Peyer's patch (tissue), 4 donors: ENCODE measurements around the gene FER1L5. TPM values are rescaled to one million over a fixed set of nuclear protein-coding genes. Genes with fewer than 3 reads are reported as not detected.

ENCODE experiments used
- DNase-seq, 3 donors: peaks; one replicate each; pipeline ENCODE4 v3.0.0-alpha.2; 2017 to 2019
- H3K27ac ChIP-seq, 4 donors: fragments of 200-600 bp; sonication (generic); one replicate each; pipeline ENCODE4 v1.5.1; 2016 to 2019
- H3K27me3 ChIP-seq, 2 donors: fragments of 200-600 bp; sonication (generic); one replicate each; pipeline ENCODE4 v1.5.1; 2019
- H3K36me3 ChIP-seq, 3 donors: fragments of 200-600 bp; sonication (generic); one replicate each; pipeline ENCODE4 v1.5.1; 2016 to 2019
- H3K4me1 ChIP-seq, 4 donors: fragments of 200-600 bp; sonication (generic); one replicate each; pipeline ENCODE4 v1.5.1; 2016 to 2019
- H3K4me3 ChIP-seq, 4 donors: fragments of 200-600 bp; sonication (generic); 1 replicate in 3 of 4; 2 replicates in 1 of 4; pipeline ENCODE4 v1.5.1; 2016 to 2019; ENCODE audit warnings: mild to moderate bottlenecking in 1 of 4
- H3K9me3 ChIP-seq, 4 donors: fragments of 200-600 bp; sonication (generic); one replicate each; pipeline ENCODE4 v1.5.1; 2016 to 2019; ENCODE audit warnings: mild to moderate bottlenecking in 1 of 4
- POLR2A ChIP-seq, 2 donors: fragments of 450-650 bp; IDR thresholded peaks; one replicate each; pipeline ENCODE4 v1.5.1; 2017; ENCODE audit warnings: antibody characterized with exemption in 2 of 2, mild to moderate bottlenecking in 2 of 2, moderate library complexity in 2 of 2
- total RNA-seq, 4 donors: library from RNA; depleted of rRNA; stranded (reverse); fragments of >200 nt; gene quantifications; one replicate each; pipeline ENCODE4 v1.1.0, GENCODE V29; 2016
- TF ChIP-seq, protein P1 (sequence below), 6 experiments: fragments of 450-650 bp in 4 of 6; fragments of 200-600 bp in 2 of 6; sonication (generic) in 1 of 6; IDR thresholded peaks; one replicate each; pipeline ENCODE4 v1.5.1; 2017 to 2019; ENCODE audit warnings: antibody characterized with exemption in 6 of 6, mild to moderate bottlenecking in 3 of 6, moderate library complexity in 1 of 6

The FER1L5 gene
- total RNA-seq, 4 donors from 2014 or later = not detected

DNA sequence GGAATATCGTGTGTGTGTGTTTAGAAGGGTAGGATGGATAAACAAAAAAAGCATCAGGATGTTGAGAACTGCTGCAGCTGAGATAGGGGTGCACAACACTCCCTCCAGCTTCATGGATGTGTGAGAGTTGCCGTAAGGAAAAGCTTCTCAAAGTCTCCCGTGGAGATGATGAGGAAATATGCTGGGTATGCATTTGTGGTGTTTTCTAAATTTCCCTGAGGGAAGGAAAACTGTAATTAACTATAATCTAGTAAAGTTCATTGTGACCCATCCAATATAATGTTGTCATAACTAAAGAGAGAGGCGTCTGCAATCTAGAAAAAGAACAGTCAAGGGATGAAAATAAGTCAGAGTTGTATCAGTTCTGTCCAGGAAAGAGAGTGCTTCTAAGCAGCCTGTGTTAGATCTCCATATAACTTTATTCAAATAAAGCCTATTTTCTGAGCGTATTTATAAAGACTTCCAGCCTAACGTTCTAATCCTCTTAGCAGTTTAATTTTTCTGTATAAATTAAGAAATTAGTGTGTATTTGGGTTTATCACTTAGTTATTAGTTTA lies 104.6 kb downstream of the FER1L5 start:
- TF ChIP-seq, protein P1, sequence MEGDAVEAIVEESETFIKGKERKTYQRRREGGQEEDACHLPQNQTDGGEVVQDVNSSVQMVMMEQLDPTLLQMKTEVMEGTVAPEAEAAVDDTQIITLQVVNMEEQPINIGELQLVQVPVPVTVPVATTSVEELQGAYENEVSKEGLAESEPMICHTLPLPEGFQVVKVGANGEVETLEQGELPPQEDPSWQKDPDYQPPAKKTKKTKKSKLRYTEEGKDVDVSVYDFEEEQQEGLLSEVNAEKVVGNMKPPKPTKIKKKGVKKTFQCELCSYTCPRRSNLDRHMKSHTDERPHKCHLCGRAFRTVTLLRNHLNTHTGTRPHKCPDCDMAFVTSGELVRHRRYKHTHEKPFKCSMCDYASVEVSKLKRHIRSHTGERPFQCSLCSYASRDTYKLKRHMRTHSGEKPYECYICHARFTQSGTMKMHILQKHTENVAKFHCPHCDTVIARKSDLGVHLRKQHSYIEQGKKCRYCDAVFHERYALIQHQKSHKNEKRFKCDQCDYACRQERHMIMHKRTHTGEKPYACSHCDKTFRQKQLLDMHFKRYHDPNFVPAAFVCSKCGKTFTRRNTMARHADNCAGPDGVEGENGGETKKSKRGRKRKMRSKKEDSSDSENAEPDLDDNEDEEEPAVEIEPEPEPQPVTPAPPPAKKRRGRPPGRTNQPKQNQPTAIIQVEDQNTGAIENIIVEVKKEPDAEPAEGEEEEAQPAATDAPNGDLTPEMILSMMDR (IDR thresholded peaks at IDR 0.05) = no peak
- TF ChIP-seq POLR2A (IDR thresholded peaks at IDR 0.05) = no peak
- Histone ChIP-seq H3K27me3 (no peaks in the 10 kb centered on the region), H3K4me1 (no peaks in the 10 kb centered on the region), H3K9me3 (no peaks in the 10 kb centered on the region), H3K27ac (no peak overlapping the region), H3K4me3 (no peak overlapping the region), H3K36me3 (no peaks in the 10 kb centered on the region)
- no peak for DNase-seq

DNA sequence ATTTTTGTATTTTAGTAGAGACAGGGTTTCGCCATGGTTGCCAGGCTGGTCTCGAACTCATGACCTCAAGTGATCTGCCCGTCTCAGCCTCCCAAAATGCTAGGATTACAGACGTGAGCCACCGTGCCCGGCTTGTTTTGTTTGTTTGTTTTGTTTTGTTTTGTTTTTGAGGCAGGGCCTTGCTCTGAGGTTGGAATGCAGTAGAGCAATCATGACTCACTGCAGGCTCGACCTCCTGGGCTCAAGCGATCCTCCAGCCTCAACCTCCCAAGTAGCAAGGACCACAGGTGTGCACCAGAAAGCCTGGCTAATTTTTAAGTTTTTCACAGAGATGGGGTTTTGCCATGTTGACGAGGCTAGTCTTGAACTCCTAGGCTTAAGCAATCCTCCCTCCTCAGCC lies 109.2 kb downstream of the FER1L5 start:
- Histone ChIP-seq H3K4me1 (no peaks in the 10 kb centered on the region), H3K4me3 (no peak overlapping the region), H3K36me3 (no peaks in the 10 kb centered on the region), H3K27ac (no peak overlapping the region), H3K27me3 (no peaks in the 10 kb centered on the region), H3K9me3 (no peaks in the 10 kb centered on the region)
- TF ChIP-seq, protein P1 (IDR thresholded peaks at IDR 0.05) = no peak
- no peak for TF ChIP-seq POLR2A (IDR thresholded peaks at IDR 0.05)
- DNase-seq = no peak

DNA sequence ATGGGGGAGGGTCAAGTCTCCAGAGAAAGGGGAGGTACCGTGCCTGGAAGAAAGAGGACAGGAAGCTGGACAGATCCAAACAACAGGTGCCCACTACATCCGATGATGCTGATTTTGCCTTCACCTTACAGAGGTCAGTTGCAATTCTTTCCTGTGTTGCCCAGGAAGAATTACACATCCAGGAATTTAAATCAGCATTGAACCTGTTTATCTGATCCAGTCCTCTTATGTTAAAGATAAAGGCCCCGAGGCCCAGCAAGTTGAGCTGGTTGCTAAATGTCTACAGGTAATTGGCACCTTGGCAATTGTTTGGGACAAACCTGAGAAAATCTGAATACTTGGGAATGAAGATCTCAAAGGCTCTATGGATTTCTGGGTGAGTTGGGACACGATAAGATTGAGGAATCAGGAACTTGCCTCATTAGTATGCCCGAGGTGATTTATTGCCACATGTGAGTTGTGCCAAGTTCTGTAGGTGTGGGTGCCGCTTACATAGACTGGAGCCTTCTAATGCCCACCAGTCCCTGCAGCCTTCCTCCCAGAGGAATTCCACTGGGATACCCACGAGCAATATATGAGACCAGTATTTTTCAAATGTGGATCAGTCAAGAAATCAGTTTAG lies 111.2 kb downstream of the FER1L5 start:
- peaks cover 0 to 2% (median 0%) of the 10 kb centered on the region in 4 donors for H3K4me1 ChIP-seq
- H3K36me3 ChIP-seq = no peaks in the 10 kb centered on the region
- no peaks in the 10 kb centered on the region for H3K9me3 ChIP-seq
- no peaks in the 10 kb centered on the region for H3K27me3 ChIP-seq
- no peak for DNase-seq
- no peak overlapping the region for H3K4me3 ChIP-seq
- TF ChIP-seq POLR2A (IDR thresholded peaks at IDR 0.05) = no peak
- TF ChIP-seq, protein P1 (IDR thresholded peaks at IDR 0.05) = no peak
- H3K27ac ChIP-seq = no peak overlapping the region

DNA sequence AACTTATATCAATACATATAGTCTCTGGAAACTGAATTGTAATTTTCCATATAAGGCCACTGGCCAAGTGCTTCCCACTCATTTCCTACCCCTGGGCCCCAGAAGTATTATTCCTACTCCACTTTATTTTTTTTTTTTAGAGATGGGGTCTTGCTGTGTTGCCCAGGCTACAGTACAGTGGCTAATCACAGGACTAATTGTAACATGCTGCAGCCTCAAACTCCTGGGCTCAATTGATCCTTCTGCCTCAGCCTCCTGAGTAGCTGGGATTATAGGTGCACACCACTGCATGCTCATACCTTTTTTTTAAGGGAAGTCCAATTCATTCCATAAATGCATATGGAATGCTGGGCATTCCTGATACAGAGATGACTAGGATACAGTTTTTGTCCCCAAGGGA lies 111.8 kb downstream of the FER1L5 start:
- H3K36me3 ChIP-seq = no peaks in the 10 kb centered on the region
- no peak for TF ChIP-seq POLR2A (IDR thresholded peaks at IDR 0.05)
- TF ChIP-seq, protein P1 (IDR thresholded peaks at IDR 0.05) = no peak
- no peak overlapping the region for H3K27ac ChIP-seq
- no peaks in the 10 kb centered on the region for H3K9me3 ChIP-seq
- H3K4me1 ChIP-seq = peaks cover 0 to 7% (median 0%) of the 10 kb centered on the region in 4 donors
- H3K27me3 ChIP-seq = no peaks in the 10 kb centered on the region
- no peak for DNase-seq
- no peak overlapping the region for H3K4me3 ChIP-seq

Other genes starting within 250 kb of the FER1L5 start
- gene NEURL3, start 137.4 kb upstream of the FER1L5 start, total RNA-seq = 10 to 100 TPM in 2 of 4 donors, 1 to 10 TPM in 1, not detected in 1; 1.7 to 23.6 (median 20.2) TPM
- gene ARID5A, start 106.0 kb upstream of the FER1L5 start, total RNA-seq = 10 to 100 TPM in 3 of 4 donors, 1 to 10 TPM in 1; 3.9 to 44.6 (median 16.9) TPM
- gene KANSL3, start 4.5 kb upstream of the FER1L5 start, total RNA-seq = 10 to 100 TPM; 31.5 to 69.2 (median 59.6) TPM
- 10 to 100 TPM in 2 of 4 donors, 1 to 10 TPM in 2; 9.4 to 12.5 (median 10.8) TPM for gene LMAN2L, start 97.3 kb downstream of the FER1L5 start, total RNA-seq
- gene CNNM4, start 118.1 kb downstream of the FER1L5 start, total RNA-seq = 10 to 100 TPM; 19.0 to 53.9 (median 41.7) TPM
- 100 to 1,000 TPM in 1 of 4 donors, 10 to 100 TPM in 3; 29.8 to 108 (median 44.8) TPM for gene CNNM3, start 173.5 kb downstream of the FER1L5 start, total RNA-seq
- gene ANKRD23, start 201.3 kb downstream of the FER1L5 start, total RNA-seq = 10 to 100 TPM in 2 of 4 donors, 1 to 10 TPM in 2; 7.4 to 14.0 (median 8.9) TPM
- 10 to 100 TPM in 3 of 4 donors, 1 to 10 TPM in 1; 5.8 to 17.3 (median 15.4) TPM for gene ANKRD39, start 215.3 kb downstream of the FER1L5 start, total RNA-seq
- 10 to 100 TPM in 3 of 4 donors, 1 to 10 TPM in 1; 4.2 to 19.0 (median 13.9) TPM for gene SEMA4C, start 227.3 kb downstream of the FER1L5 start, total RNA-seq